ENCODE measurements around the gene DYNC1I2. TPM values are rescaled to one million over a fixed set of nuclear protein-coding genes. Genes with fewer than 3 reads are reported as not detected.
A peak's percentile ranks its signal among the peaks of the same experiment; 100 is the strongest.

DYNC1I2 gene
- 140 and 160 TPM in 2 replicates for total RNA-seq (2014; rRNA removed; shearing (Covaris generic))

- Histone ChIP-seq H3K36me3 (peaks cover 24% of the 10 kb centered on the region), H3K9me3 (replicated peaks) (no peaks in the 10 kb centered on the region), H3K27me3 (replicated peaks) (no peaks in the 10 kb centered on the region), H3K4me1 (replicated peaks) (peaks cover 4% of the 10 kb centered on the region; the same call in 1 of the 2 replicates), H3K27ac (peak within 1 kb of the TSS; percentile 94), H3K4me3 (peak within 1 kb of the TSS; percentile 74)
- peak; percentile 94 to 99 for DNase-seq (ENCODE audit: low read depth in 1 of 2, low spot score in 2 of 2)
Measured at GRCh38 chr2:171687287-171688128, at the start of gene DYNC1I2. Gene DYNC1I2, plus strand, starts transcription at chr2:171687469. Its CDS starts 2,687 bp downstream, at chr2:171690156.

DNA sequence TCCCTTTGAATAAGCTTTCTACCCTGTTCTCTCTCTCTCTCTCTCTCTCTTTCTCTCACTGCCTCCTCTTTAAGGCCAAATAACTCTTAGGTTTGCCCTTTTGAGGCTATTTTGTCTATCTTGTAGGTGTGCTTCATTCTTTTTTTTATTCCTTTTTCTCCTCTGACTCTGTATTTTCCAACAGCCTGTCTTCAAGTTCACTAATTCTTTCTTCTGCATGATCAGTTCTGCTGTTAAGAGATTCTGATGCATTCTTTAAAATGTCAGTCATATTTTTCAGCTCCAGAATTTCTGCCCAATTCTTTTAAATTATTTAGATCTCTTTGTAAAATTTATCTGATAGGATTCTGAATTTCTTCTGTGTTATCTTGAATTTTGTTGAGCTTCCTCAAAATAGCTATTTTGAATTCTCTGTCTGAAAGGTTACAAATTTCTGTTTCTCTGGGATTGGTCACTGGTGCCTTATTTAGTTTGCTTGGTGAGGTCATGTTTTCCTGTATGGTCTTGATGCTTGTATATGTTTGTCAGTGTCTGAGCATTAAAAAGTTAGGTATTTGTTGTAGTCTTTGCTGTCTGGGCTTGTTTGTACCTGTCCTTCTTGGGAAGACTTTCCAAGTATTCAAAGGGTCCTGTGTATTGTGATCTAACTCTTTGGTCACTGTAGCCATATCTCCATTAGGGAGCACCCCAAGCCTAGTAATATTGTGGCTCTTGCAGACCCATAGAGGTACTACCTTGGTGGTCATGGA lies 35.4 kb upstream of the DYNC1I2 start:
- H3K36me3 ChIP-seq: no peaks in the 10 kb centered on the region
- no peaks in the 10 kb centered on the region for H3K9me3 ChIP-seq (replicated peaks)
- peaks cover 10% of the 10 kb centered on the region; the same call in 1 of the 2 replicates for H3K27me3 ChIP-seq (replicated peaks)
- H3K27ac ChIP-seq: no peak overlapping the region
- no peaks in the 10 kb centered on the region for H3K4me1 ChIP-seq (replicated peaks)
- no peak overlapping the region for H3K4me3 ChIP-seq
- no peak for DNase-seq (ENCODE audit: low read depth in 1 of 2, low spot score in 2 of 2)

DNA sequence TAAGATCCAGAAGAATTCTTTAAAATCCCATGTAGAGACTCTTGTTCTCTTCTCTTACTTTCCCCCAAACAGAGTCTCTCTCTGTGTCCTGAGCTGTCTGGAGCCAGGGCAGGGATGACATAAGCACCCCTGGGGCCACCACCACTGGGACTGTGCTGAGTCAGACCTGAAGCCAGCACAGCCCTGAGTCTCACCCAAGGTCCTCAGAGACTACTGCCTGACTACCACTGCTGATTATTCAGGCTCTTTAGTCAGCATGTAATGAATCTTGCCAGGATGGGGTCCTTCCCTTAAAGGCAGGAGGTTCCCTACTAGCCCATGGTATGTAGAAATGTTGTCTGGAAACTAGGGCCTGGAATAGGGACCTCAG lies 34.9 kb upstream of the DYNC1I2 start:
- H3K27me3 ChIP-seq (replicated peaks): peaks cover 10% of the 10 kb centered on the region; the same call in 1 of the 2 replicates
- H3K9me3 ChIP-seq (replicated peaks): no peaks in the 10 kb centered on the region
- no peak overlapping the region for H3K4me3 ChIP-seq
- H3K4me1 ChIP-seq (replicated peaks): no peaks in the 10 kb centered on the region
- H3K36me3 ChIP-seq: no peaks in the 10 kb centered on the region
- H3K27ac ChIP-seq: no peak overlapping the region
- DNase-seq (ENCODE audit: low read depth in 1 of 2, low spot score in 2 of 2): no peak

DNA sequence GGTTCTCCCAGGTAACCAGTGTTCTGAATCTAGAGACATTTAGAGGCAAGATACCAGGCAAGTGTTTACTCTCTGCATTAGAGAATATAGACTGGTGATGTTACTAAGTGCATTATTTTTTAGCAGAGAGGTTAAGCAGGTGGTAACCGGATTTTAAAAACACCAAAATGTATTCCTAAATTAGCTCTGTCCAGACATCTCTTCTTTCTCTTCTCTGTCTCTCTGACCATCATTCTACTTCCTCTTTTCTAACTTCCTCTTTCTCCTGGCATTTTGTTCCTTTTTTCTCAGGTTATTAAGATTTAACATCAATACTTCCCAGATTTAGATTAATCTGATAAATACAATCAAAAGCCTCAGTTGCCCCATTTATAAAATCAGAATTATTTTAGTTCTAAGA lies 31.7 kb upstream of the DYNC1I2 start:
- H3K9me3 ChIP-seq (replicated peaks): no peaks in the 10 kb centered on the region
- no peak overlapping the region for H3K4me3 ChIP-seq
- no peak for DNase-seq (ENCODE audit: low read depth in 1 of 2, low spot score in 2 of 2)
- H3K27me3 ChIP-seq (replicated peaks): peaks cover 13% of the 10 kb centered on the region
- no peak overlapping the region for H3K27ac ChIP-seq
- no peaks in the 10 kb centered on the region for H3K4me1 ChIP-seq (replicated peaks)
- no peaks in the 10 kb centered on the region for H3K36me3 ChIP-seq

- DNase-seq (ENCODE audit: low read depth in 1 of 2, low spot score in 2 of 2): no peak
- Histone ChIP-seq H3K4me1 (replicated peaks) (no peaks in the 10 kb centered on the region), H3K27ac (no peak overlapping the region), H3K27me3 (replicated peaks) (peaks cover 19% of the 10 kb centered on the region), H3K36me3 (no peaks in the 10 kb centered on the region), H3K9me3 (replicated peaks) (no peaks in the 10 kb centered on the region), H3K4me3 (no peak overlapping the region)
Measured at GRCh38 chr2:171667041-171667440, 20.2 kb upstream of the DYNC1I2 start.

DNA sequence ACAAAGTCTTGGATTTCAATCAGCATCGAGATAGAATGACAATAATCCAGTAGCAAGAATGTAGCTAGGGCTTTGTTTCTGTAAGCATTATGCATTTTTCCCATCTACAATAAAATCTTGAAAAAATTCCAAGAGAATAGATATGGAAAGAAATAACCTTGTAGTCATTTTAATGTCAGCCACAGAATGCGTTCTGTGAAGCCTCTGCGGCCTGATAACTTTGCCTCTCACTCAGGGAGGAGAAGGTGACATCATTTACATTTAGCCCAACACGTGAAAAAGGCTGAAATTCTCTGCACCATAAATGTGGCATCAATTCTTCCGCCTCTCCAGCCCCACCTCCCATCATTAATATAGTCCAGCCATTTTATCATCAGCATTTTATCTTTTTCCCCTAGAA lies 19.1 kb upstream of the DYNC1I2 start:
- no peak overlapping the region for H3K27ac ChIP-seq
- H3K36me3 ChIP-seq: no peaks in the 10 kb centered on the region
- H3K27me3 ChIP-seq (replicated peaks): peaks cover 12% of the 10 kb centered on the region
- H3K4me3 ChIP-seq: no peak overlapping the region
- H3K4me1 ChIP-seq (replicated peaks): no peaks in the 10 kb centered on the region
- DNase-seq (ENCODE audit: low read depth in 1 of 2, low spot score in 2 of 2): no peak
- H3K9me3 ChIP-seq (replicated peaks): no peaks in the 10 kb centered on the region

DNA sequence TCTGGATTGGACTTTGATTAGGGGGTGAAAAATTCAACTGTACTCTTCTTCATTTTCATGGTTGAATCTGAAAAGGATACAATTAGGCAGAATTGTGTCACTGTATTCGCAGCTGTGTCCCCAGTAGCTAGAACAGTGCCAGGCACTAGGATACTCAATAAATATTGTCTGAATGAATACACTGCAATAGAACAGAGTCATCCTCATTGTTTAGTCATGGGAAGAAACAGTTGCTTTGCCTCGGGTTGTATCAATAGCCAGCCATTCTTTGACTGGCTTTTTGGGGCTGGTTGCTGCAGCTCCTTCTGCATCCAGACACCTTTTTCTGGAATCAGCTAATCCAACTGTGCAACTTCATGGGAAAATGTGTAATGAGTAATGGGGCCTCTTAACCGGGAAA lies 18.1 kb upstream of the DYNC1I2 start:
- peaks cover 12% of the 10 kb centered on the region for H3K27me3 ChIP-seq (replicated peaks)
- no peak overlapping the region for H3K27ac ChIP-seq
- H3K9me3 ChIP-seq (replicated peaks): no peaks in the 10 kb centered on the region
- no peak for DNase-seq (ENCODE audit: low read depth in 1 of 2, low spot score in 2 of 2)
- no peaks in the 10 kb centered on the region for H3K36me3 ChIP-seq
- no peaks in the 10 kb centered on the region for H3K4me1 ChIP-seq (replicated peaks)
- H3K4me3 ChIP-seq: no peak overlapping the region

DNA sequence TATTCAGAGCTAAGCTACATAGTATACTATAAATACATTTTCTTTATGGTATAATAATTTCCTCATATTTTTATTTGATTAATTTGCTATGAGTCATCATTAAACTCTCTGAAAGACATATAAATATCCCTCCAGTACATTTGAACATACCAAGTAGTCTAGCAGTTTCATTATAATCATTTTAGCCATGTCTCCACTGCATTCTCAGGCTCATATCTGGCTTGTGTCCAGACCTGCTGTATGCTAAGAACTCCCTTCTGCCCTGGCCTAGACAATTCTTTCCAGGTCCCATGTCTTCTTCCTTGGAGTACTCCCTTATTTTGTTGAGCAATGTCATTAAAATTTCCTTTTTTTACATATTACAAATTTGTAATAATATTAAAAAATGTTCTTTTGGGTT lies 16.6 kb upstream of the DYNC1I2 start:
- no peaks in the 10 kb centered on the region for H3K36me3 ChIP-seq
- H3K27ac ChIP-seq: no peak overlapping the region
- no peaks in the 10 kb centered on the region for H3K4me1 ChIP-seq (replicated peaks)
- DNase-seq (ENCODE audit: low read depth in 1 of 2, low spot score in 2 of 2): no peak
- H3K9me3 ChIP-seq (replicated peaks): no peaks in the 10 kb centered on the region
- peaks cover 12% of the 10 kb centered on the region for H3K27me3 ChIP-seq (replicated peaks)
- H3K4me3 ChIP-seq: no peak overlapping the region

GRCh38 chr2:171671867-171672266 lies 15.4 kb upstream of the DYNC1I2 start:
- Histone ChIP-seq H3K4me3 (no peak overlapping the region), H3K27ac (no peak overlapping the region), H3K4me1 (replicated peaks) (no peaks in the 10 kb centered on the region), H3K27me3 (replicated peaks) (peaks cover 12% of the 10 kb centered on the region), H3K36me3 (no peaks in the 10 kb centered on the region), H3K9me3 (replicated peaks) (no peaks in the 10 kb centered on the region)
- DNase-seq (ENCODE audit: low read depth in 1 of 2, low spot score in 2 of 2): no peak

- no peak for DNase-seq (ENCODE audit: low read depth in 1 of 2, low spot score in 2 of 2)
- Histone ChIP-seq H3K4me1 (replicated peaks) (no peaks in the 10 kb centered on the region), H3K4me3 (no peak overlapping the region), H3K36me3 (no peaks in the 10 kb centered on the region), H3K27ac (no peak overlapping the region), H3K27me3 (replicated peaks) (peaks cover 3% of the 10 kb centered on the region), H3K9me3 (replicated peaks) (no peaks in the 10 kb centered on the region)
Measured at GRCh38 chr2:171673905-171674304, 13.4 kb upstream of the DYNC1I2 start.

DNA sequence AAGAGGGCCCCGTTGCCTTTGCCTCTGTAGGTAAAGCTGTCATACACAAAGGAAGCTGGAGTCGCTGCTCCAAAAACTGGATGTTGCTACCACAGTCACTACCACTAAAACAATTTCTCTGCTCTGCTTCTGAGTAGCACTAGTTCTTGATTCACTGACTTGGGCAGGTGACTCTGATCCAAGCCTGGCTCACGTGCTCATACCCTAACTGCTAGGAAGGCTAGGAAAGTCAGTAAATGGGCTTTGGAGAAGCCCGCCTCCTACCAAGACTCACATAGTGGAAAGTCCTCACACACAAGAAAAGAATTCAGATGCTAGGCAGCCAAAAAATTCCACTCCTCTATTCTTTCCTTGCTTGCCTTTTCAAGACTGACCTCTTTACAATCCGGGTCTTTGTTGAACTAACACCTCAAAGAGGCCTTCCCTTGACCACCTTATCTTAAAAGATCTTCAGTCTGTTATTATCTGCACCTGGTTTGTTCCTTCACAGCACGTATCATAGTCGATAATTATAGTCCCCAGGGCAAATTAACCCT lies 11.4 kb upstream of the DYNC1I2 start:
- H3K36me3 ChIP-seq: no peaks in the 10 kb centered on the region
- no peak overlapping the region for H3K27ac ChIP-seq
- DNase-seq (ENCODE audit: low read depth in 1 of 2, low spot score in 2 of 2): no peak
- H3K4me3 ChIP-seq: no peak overlapping the region
- no peaks in the 10 kb centered on the region for H3K9me3 ChIP-seq (replicated peaks)
- no peaks in the 10 kb centered on the region for H3K4me1 ChIP-seq (replicated peaks)
- H3K27me3 ChIP-seq (replicated peaks): no peaks in the 10 kb centered on the region; the same call in 1 of the 2 replicates

GRCh38 chr2:171678619-171679018 lies 8.7 kb upstream of the DYNC1I2 start:
- no peak overlapping the region for H3K27ac ChIP-seq
- H3K4me1 ChIP-seq (replicated peaks): no peaks in the 10 kb centered on the region
- H3K36me3 ChIP-seq: no peaks in the 10 kb centered on the region
- DNase-seq (ENCODE audit: low read depth in 1 of 2, low spot score in 2 of 2): no peak
- H3K4me3 ChIP-seq: no peak overlapping the region
- no peaks in the 10 kb centered on the region for H3K9me3 ChIP-seq (replicated peaks)
- H3K27me3 ChIP-seq (replicated peaks): no peaks in the 10 kb centered on the region

GRCh38 chr2:171688129-171688465 lies 828 bp downstream of the DYNC1I2 start:
- peak overlapping the region; percentile 94 for H3K27ac ChIP-seq
- H3K36me3 ChIP-seq: peaks cover 30% of the 10 kb centered on the region
- H3K4me1 ChIP-seq (replicated peaks): peaks cover 4% of the 10 kb centered on the region; the same call in 1 of the 2 replicates
- no peaks in the 10 kb centered on the region for H3K9me3 ChIP-seq (replicated peaks)
- no peaks in the 10 kb centered on the region for H3K27me3 ChIP-seq (replicated peaks)
- no peak for DNase-seq (ENCODE audit: low read depth in 1 of 2, low spot score in 2 of 2)
- H3K4me3 ChIP-seq: peak overlapping the region; percentile 74

GRCh38 chr2:171692331-171692730 lies 5.1 kb downstream of the DYNC1I2 start:
- Histone ChIP-seq H3K4me3 (no peak overlapping the region), H3K27me3 (replicated peaks) (no peaks in the 10 kb centered on the region), H3K4me1 (replicated peaks) (peaks cover 4% of the 10 kb centered on the region; the same call in 1 of the 2 replicates), H3K27ac (no peak overlapping the region), H3K9me3 (replicated peaks) (no peaks in the 10 kb centered on the region), H3K36me3 (peaks cover 61% of the 10 kb centered on the region)
- no peak for DNase-seq (ENCODE audit: low read depth in 1 of 2, low spot score in 2 of 2)
